Hepatocyte (in vitro differentiated cells): Measurements from ENCODE around the gene ZNF584.

Experiments
- EZH2 ChIP-seq: fragments of 200-600 bp; sonication (generic); IDR thresholded peaks from 2 replicates; pipeline ENCODE4 v1.6.1; 2016; ENCODE audit warnings: antibody characterized with exemption, mild to moderate bottlenecking, borderline replicate concordance
- TF ChIP-seq, protein P1 (sequence below): fragments of 200-600 bp; sonication (generic); IDR thresholded peaks from 2 replicates; pipeline ENCODE4 v1.5.1; 2016; ENCODE audit warnings: antibody characterized with exemption, mild to moderate bottlenecking; ENCODE audit not compliant: poor library complexity

DNA sequence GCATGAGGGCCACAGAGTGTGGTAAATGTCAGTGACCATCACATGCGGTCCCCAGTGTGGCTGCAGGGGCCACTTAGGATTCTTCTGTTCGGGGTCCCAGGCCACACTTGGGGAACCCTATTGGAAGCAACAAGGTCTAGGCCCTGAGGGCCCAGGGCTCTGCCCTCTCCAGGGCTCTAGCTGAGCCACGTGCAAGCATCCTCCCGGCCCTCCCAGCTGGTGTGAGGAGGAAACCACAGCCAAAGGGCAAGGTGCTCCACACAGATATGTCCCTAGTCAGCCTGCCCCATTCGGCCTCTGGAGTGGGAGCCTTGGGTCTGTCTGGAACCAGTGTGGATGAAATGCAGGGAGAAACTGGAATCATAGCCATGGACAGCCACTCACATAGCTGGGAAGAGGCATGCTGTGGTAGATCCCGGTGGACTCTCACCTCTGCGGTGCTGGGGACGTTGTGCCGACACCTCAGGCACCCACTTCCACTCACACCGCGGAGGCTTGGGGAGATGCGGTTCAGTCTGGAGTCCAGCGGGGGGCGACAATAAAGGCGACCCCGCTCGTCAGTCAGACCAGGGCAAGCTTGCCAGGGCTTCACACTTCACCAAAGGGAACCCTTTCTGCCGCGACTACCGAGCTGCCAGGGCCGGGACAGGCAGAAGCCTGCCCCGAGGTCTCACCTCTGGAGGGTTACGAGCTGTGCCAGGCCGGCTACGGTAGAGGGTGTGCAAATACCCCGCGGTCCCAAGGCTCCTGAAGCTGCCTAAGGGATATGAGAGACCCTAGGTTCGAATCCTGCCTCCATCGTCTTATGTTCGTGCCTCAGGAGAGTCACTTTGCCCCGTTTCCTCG lies 41.6 kb upstream of the ZNF584 start:
- TF ChIP-seq, protein P1, sequence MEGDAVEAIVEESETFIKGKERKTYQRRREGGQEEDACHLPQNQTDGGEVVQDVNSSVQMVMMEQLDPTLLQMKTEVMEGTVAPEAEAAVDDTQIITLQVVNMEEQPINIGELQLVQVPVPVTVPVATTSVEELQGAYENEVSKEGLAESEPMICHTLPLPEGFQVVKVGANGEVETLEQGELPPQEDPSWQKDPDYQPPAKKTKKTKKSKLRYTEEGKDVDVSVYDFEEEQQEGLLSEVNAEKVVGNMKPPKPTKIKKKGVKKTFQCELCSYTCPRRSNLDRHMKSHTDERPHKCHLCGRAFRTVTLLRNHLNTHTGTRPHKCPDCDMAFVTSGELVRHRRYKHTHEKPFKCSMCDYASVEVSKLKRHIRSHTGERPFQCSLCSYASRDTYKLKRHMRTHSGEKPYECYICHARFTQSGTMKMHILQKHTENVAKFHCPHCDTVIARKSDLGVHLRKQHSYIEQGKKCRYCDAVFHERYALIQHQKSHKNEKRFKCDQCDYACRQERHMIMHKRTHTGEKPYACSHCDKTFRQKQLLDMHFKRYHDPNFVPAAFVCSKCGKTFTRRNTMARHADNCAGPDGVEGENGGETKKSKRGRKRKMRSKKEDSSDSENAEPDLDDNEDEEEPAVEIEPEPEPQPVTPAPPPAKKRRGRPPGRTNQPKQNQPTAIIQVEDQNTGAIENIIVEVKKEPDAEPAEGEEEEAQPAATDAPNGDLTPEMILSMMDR, result no peak
- no peak for TF ChIP-seq EZH2
